H1 (cell line): ENCODE results near the gene KRTAP5-1. TPM values are rescaled to one million over a fixed set of nuclear protein-coding genes. Genes with fewer than 3 reads are reported as not detected.

ENCODE experiments used
- ATF3 ChIP-seq: IDR thresholded peaks from 2 replicates; pipeline ENCODE4 v1.6.1; 2011; ENCODE audit warnings: low read depth, mild to moderate bottlenecking, low read length; ENCODE audit not compliant: insufficient read depth
- BRCA1 ChIP-seq: IDR thresholded peaks from 2 replicates; pipeline ENCODE4 v1.6.1; 2012; ENCODE audit warnings: low read depth, low read length, improper control_type of control experiment
- HDAC6 ChIP-seq: IDR thresholded peaks from one replicate; pipeline ENCODE4 v1.7.1; 2012; ENCODE audit warnings: low read depth, mild to moderate bottlenecking, inconsistent platforms, low read length, moderate library complexity
- JUND ChIP-seq: IDR thresholded peaks from 2 replicates; pipeline ENCODE4 v1.6.1; 2011; ENCODE audit warnings: mild to moderate bottlenecking, improper control_type of control experiment, low read length
- RBBP5 ChIP-seq: IDR thresholded peaks from 2 replicates; pipeline ENCODE4 v1.7.1; 2012; ENCODE audit warnings: low read depth, mild to moderate bottlenecking, inconsistent platforms, low read length, moderate library complexity, borderline replicate concordance
- SP4 ChIP-seq: IDR thresholded peaks from 2 replicates; pipeline ENCODE4 v1.6.1; 2012; ENCODE audit warnings: low read length, inconsistent platforms
- TAF7 ChIP-seq: optimal IDR thresholded peaks from 2 replicates; pipeline ENCODE3; 2011; ENCODE audit warnings: low read depth, mild to moderate bottlenecking, inconsistent platforms, low read length, moderate library complexity, borderline replicate concordance
- polyA plus RNA-seq, 7 experiments: library from polyadenylated mRNA; depleted of rRNA in 3 of 7; stranded (reverse) in 5 of 7; unstranded in 2 of 7; fragments of >200 nt in 5 of 7; fragments of 200-250 nt in 2 of 7; gene quantifications; 1 replicate in 5 of 7; 2 replicates in 1 of 7; 4 replicates in 1 of 7; pipeline versions ENCODE4 v1.2.1 to v1.2.3, GENCODE V29; 2011 to 2013; ENCODE audit warnings: missing spikeins in 2 of 7, mixed read lengths in 2 of 7
- total RNA-seq: library from RNA; stranded (reverse); fragmentation: NEBNext Ultra II Directional; extraction: Animal tissue kit (Norgen Biotek cat#: 25700); gene quantifications from 2 replicates; pipeline ENCODE4 v1.2.1, GENCODE V29; 2021
- TF ChIP-seq, protein P1 (sequence below): fragments of 300-600 bp; sonication (generic); IDR thresholded peaks from 2 replicates; pipeline ENCODE4 v1.7.1; 2012; ENCODE audit warnings: low read length, moderate library complexity, mild to moderate bottlenecking, inconsistent platforms; ENCODE audit not compliant: insufficient replicate concordance

Gene KRTAP5-1
- total and polyA plus RNA-seq, 2 of the 8 experiments (the other 6 are each of a cell fraction or from before 2014, with no cell fraction given): not detected

GRCh38 chr11:1604711-1605110, 19.6 kb upstream of the KRTAP5-1 start (continued):
- TF ChIP-seq TAF7 (no peak), HDAC6 (no peak), JUND (no peak), RBBP5 (no peak), ATF3 (no peak), SP4 (no peak), BRCA1 (no peak)
- TF ChIP-seq, protein P1, sequence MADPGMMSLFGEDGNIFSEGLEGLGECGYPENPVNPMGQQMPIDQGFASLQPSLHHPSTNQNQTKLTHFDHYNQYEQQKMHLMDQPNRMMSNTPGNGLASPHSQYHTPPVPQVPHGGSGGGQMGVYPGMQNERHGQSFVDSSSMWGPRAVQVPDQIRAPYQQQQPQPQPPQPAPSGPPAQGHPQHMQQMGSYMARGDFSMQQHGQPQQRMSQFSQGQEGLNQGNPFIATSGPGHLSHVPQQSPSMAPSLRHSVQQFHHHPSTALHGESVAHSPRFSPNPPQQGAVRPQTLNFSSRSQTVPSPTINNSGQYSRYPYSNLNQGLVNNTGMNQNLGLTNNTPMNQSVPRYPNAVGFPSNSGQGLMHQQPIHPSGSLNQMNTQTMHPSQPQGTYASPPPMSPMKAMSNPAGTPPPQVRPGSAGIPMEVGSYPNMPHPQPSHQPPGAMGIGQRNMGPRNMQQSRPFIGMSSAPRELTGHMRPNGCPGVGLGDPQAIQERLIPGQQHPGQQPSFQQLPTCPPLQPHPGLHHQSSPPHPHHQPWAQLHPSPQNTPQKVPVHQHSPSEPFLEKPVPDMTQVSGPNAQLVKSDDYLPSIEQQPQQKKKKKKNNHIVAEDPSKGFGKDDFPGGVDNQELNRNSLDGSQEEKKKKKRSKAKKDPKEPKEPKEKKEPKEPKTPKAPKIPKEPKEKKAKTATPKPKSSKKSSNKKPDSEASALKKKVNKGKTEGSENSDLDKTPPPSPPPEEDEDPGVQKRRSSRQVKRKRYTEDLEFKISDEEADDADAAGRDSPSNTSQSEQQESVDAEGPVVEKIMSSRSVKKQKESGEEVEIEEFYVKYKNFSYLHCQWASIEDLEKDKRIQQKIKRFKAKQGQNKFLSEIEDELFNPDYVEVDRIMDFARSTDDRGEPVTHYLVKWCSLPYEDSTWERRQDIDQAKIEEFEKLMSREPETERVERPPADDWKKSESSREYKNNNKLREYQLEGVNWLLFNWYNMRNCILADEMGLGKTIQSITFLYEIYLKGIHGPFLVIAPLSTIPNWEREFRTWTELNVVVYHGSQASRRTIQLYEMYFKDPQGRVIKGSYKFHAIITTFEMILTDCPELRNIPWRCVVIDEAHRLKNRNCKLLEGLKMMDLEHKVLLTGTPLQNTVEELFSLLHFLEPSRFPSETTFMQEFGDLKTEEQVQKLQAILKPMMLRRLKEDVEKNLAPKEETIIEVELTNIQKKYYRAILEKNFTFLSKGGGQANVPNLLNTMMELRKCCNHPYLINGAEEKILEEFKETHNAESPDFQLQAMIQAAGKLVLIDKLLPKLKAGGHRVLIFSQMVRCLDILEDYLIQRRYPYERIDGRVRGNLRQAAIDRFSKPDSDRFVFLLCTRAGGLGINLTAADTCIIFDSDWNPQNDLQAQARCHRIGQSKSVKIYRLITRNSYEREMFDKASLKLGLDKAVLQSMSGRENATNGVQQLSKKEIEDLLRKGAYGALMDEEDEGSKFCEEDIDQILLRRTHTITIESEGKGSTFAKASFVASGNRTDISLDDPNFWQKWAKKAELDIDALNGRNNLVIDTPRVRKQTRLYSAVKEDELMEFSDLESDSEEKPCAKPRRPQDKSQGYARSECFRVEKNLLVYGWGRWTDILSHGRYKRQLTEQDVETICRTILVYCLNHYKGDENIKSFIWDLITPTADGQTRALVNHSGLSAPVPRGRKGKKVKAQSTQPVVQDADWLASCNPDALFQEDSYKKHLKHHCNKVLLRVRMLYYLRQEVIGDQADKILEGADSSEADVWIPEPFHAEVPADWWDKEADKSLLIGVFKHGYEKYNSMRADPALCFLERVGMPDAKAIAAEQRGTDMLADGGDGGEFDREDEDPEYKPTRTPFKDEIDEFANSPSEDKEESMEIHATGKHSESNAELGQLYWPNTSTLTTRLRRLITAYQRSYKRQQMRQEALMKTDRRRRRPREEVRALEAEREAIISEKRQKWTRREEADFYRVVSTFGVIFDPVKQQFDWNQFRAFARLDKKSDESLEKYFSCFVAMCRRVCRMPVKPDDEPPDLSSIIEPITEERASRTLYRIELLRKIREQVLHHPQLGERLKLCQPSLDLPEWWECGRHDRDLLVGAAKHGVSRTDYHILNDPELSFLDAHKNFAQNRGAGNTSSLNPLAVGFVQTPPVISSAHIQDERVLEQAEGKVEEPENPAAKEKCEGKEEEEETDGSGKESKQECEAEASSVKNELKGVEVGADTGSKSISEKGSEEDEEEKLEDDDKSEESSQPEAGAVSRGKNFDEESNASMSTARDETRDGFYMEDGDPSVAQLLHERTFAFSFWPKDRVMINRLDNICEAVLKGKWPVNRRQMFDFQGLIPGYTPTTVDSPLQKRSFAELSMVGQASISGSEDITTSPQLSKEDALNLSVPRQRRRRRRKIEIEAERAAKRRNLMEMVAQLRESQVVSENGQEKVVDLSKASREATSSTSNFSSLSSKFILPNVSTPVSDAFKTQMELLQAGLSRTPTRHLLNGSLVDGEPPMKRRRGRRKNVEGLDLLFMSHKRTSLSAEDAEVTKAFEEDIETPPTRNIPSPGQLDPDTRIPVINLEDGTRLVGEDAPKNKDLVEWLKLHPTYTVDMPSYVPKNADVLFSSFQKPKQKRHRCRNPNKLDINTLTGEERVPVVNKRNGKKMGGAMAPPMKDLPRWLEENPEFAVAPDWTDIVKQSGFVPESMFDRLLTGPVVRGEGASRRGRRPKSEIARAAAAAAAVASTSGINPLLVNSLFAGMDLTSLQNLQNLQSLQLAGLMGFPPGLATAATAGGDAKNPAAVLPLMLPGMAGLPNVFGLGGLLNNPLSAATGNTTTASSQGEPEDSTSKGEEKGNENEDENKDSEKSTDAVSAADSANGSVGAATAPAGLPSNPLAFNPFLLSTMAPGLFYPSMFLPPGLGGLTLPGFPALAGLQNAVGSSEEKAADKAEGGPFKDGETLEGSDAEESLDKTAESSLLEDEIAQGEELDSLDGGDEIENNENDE: no peak
